ENCODE results near the gene TPPP3.
"Not testable (repeated sequence)": the region's sequence is repeated elsewhere in the genome, so short reads cannot be mapped to it uniquely, and the experiment has no call there.

Gene TPPP3

DNA sequence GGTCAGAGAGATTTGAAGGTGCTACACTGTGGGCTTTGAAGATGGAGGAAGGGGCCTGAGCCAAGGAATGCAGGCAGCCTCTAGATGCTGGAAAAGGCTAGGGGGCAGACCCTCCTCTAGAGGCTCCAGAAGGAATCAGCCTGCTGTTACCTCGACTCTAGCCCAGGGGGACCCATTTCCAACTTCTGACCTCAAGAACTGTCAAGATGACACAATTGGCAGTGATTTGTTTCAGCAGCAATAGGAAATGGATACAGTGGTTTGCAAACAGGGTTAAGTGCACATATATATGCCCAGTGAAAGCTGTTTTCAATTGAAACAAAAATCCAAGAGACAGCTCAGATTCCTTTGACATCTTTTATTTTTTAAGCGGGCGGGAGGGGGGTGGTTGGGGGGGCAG, 26.6 kb upstream of the TPPP3 start:
- H3K4me3 ChIP-seq (ENCODE audit: low read length) = no peak overlapping the region
- TF ChIP-seq, protein P1, sequence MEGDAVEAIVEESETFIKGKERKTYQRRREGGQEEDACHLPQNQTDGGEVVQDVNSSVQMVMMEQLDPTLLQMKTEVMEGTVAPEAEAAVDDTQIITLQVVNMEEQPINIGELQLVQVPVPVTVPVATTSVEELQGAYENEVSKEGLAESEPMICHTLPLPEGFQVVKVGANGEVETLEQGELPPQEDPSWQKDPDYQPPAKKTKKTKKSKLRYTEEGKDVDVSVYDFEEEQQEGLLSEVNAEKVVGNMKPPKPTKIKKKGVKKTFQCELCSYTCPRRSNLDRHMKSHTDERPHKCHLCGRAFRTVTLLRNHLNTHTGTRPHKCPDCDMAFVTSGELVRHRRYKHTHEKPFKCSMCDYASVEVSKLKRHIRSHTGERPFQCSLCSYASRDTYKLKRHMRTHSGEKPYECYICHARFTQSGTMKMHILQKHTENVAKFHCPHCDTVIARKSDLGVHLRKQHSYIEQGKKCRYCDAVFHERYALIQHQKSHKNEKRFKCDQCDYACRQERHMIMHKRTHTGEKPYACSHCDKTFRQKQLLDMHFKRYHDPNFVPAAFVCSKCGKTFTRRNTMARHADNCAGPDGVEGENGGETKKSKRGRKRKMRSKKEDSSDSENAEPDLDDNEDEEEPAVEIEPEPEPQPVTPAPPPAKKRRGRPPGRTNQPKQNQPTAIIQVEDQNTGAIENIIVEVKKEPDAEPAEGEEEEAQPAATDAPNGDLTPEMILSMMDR (conservative IDR thresholded peaks at IDR 0.05; ENCODE audit: low read depth, low read length) = peak; percentile 11
- DNase-seq (ENCODE audit: low read depth) = no peak

DNA sequence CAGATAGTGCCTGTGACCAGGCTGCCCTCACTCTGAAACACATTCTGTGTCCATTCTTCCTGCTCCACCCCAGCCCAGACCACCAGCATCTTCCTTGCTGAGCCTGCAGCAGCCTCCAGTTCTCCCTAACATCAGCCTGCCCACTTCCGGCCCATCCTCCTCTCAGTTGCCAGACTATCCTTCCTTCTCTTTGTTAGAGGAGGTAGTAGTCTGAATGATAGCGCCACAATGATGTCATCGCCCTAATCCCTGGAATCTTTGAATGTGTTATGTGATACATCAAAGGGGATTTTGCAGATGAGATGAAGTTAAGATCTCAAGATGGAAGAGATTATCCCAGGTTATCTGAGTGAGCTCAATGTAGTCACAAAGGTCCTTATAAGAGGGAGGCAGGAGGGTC, 26.2 kb upstream of the TPPP3 start:
- TF ChIP-seq, protein P1 (conservative IDR thresholded peaks at IDR 0.05; ENCODE audit: low read depth, low read length) = no peak
- no peak overlapping the region for H3K4me3 ChIP-seq (ENCODE audit: low read length)
- DNase-seq (ENCODE audit: low read depth) = no peak

DNA sequence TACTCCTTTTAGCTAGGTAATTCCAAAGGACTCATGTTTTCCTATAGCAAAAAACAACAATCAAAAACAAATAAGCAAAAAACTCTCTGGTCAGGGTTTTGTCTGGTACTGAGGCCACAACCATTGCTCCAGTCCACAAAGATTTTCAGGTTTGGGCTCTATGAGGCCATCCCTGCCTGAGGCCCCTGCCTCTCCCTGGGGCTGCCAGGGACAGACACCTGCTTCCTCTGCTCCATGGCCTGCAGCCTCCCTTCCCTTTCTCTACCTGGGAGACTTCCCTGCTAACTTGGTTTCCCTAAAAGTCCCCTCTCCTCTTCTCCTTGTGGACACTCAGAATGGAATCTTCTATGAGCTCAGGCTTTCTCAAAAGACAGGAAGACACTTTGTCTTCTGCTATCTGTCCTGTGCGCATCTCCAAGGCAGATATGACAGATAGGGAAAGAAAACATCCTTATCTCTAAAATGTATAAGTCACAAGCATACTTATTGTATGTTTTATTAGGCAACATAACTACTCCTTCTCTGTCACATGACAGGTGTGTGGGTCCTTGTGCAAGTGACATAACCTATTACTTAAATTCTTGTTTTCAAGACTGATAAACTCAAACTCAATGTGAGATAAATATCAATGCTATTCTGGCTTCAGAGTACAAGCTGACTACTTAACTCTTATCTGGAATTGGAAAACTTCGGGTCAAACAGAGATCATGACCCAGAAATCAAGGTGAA, 24.2 kb upstream of the TPPP3 start:
- TF ChIP-seq, protein P1 (conservative IDR thresholded peaks at IDR 0.05; ENCODE audit: low read depth, low read length) = no peak
- DNase-seq (ENCODE audit: low read depth) = no peak
- no peak overlapping the region for H3K4me3 ChIP-seq (ENCODE audit: low read length)

DNA sequence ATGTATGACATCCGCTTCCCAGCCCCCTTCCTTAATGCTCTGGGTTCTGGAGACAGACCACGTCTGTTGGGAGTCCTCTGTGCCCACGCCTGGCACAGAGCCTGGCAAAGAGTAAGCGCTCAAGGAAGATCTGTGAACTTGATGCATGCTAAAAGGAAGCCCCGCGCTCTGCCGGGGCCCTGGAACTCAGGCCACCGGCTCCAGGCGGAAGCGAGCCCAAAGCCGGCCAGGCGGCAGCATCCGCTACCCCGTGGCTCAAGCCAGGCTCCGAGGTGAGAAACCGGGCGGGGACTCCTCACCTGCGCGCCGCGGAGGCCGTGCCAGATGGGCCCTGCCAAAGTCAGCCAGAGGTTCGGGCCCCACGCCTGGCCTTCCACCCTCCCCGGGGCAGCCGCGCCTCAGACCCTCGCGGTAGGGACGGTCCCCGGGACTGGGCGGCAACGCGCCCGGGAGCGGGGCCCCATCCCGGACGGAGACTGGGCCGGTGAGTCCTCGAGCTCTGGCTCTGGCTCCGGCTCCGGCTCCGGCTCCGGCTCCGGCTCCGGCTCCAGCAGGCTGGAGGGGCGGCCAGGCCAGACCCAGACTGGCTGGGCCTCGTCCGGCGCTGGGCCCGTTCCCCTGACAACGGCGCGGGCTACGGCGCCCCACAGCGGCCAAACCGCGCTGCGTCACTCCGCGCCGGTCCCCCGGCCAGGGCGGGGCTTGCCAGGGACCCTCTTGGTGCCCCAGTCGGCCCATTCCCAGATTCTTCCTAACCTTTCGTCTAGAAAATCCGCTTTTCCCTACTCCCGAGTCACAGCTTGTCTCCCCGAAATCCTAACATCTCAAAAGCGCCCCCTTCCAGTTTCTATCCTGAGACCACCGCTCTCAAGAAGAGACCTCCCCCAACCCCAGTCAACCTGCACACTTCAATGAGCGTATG, 22.8 kb upstream of the TPPP3 start, which contains the start of gene ZDHHC1:
ZDHHC1 (minus strand) TSS at position 606 of the 922 bp plus-strand sequence. CDS start 8,702 bp downstream, outside the sequence.
- peak within 1 kb of the TSS; percentile 66 for H3K4me3 ChIP-seq (ENCODE audit: low read length)
- no peak for DNase-seq (ENCODE audit: low read depth)
- TF ChIP-seq, protein P1 (conservative IDR thresholded peaks at IDR 0.05; ENCODE audit: low read depth, low read length) = peak; percentile 28

DNA sequence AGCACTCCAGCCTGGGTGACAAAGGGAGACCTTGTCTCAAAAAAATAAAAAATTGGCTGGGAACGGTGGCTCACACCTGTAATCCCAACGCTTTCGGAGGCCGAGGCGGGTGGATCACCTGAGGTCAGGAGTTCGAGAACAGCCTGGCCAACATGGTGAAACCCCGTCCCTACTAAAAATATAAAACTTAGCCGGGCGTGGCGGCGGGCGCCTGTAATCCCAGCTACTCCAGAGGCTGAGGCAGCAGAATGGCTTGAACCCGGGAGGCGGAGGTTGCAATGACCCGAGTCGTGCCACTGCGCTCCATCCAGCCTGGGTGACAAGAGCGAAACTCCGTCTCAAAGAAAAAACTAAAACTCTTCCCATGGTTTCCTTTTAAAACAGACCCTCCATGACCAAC, 22.1 kb upstream of the TPPP3 start:
- not testable (repeated sequence) for DNase-seq (ENCODE audit: low read depth)
- H3K4me3 ChIP-seq (ENCODE audit: low read length) = peak overlapping the region; percentile 66

DNA sequence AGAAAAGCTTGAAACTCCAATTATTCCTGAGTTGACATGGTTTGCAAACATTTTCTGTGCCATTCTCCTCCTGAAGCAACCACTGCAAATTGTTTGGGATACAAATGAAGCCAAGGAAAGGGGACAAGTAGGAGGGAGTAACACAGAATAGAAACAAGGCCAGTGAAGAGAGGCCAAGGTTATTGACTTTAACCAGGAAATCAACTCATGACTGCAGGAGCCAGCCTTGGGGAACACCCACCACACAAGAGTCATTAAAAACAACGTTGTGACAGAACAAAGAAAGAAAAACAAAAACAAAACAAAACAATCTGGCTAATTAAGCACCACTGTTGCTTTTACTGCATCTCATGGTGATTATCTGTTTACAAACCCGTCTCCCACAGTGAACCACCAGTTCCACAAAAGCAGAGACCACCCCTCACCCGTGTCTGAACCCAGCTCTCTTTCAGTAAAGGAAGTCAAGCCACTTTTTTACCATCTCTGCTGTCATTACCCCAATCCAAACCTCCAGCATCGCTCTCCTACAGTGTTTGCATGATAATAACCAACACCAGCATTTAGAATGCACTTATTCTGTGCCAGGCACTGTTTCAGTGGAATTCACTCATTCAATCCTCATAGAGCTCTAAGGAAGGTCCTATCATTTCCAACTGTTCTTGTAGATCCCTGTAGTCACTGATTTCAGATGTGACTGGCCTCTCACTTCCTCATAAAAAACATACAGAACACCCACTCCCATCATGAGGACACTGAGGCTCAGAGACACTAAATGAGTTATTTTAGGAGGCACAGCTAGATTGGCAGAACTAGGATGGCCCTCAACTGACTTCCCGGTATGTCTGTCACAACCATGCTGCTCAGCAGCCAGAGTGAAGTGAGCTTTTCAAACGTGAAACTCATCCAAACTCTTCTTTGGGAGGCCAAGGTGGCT, 20.9 kb upstream of the TPPP3 start:
- TF ChIP-seq, protein P1 (conservative IDR thresholded peaks at IDR 0.05; ENCODE audit: low read depth, low read length) = no peak
- H3K4me3 ChIP-seq (ENCODE audit: low read length) = no peak overlapping the region
- no peak for DNase-seq (ENCODE audit: low read depth)

DNA sequence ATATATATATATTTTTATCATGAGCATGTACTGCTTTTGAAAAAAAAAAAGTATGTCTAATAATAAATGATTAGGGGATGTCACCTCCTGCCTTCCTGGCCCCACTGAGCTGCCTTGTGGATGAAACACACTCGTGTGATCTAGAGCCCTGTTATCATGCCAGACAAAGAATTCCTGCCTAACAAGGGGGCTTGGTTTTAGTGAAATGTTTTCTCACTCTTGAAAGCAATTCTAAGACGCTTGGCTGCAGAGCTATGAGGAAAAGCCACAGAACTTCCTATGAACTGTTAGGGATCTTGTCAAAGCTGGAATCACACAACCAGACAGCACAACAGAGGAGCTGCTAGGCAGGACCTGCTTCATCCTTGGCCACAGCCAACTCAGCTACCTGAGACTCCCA, 19.0 kb upstream of the TPPP3 start:
- DNase-seq (ENCODE audit: low read depth) = no peak
- TF ChIP-seq, protein P1 (conservative IDR thresholded peaks at IDR 0.05; ENCODE audit: low read depth, low read length) = no peak
- H3K4me3 ChIP-seq (ENCODE audit: low read length) = no peak overlapping the region
